Gastrocnemius medialis (tissue), 4 donors: ENCODE results near the gene HELB. TPM values are rescaled to one million over a fixed set of nuclear protein-coding genes. Genes with fewer than 3 reads are reported as not detected.

ENCODE experiments used
- ATAC-seq, 2 donors: fragments of 150-250 bp; one replicate each; pipeline ENCODE4 v1.9.1; 2016
- DNase-seq, 2 donors: peaks; one replicate each; pipeline ENCODE4 v3.0.0-alpha.2; 2019
- H3K27ac ChIP-seq, 4 donors: fragments of 200-600 bp; sonication (generic); 1 replicate in 1 of 4; 2 replicates in 3 of 4; pipeline ENCODE4 v1.5.1; 2016 to 2018; ENCODE audit warnings: mild to moderate bottlenecking in 2 of 4, moderate library complexity in 1 of 4
- H3K27me3 ChIP-seq, 3 donors: fragments of 200-600 bp; sonication (generic) in 2 of 3; 1 replicate in 1 of 3; 2 replicates in 2 of 3; pipeline versions ENCODE4 v1.5.1 to v1.6.0; 2016 to 2019; ENCODE audit warnings: mild to moderate bottlenecking in 1 of 3, moderate library complexity in 1 of 3
- H3K36me3 ChIP-seq, 2 donors: fragments of 200-600 bp; sonication (generic) in 1 of 2; one replicate each; pipeline ENCODE4 v1.5.1; 2017 to 2018
- H3K4me1 ChIP-seq, 2 donors: fragments of 200-600 bp; sonication (generic) in 1 of 2; one replicate each; pipeline ENCODE4 v1.5.1; 2016 to 2017; ENCODE audit warnings: mild to moderate bottlenecking in 2 of 2
- H3K4me3 ChIP-seq, 4 donors: fragments of 200-600 bp; sonication (generic) in 3 of 4; 1 replicate in 1 of 4; 2 replicates in 3 of 4; pipeline ENCODE4 v1.5.1; 2016 to 2019; ENCODE audit warnings: mild to moderate bottlenecking in 2 of 4
- H3K9me3 ChIP-seq, 3 donors: fragments of 200-600 bp; sonication (generic) in 2 of 3; 1 replicate in 1 of 3; 2 replicates in 2 of 3; pipeline ENCODE4 v1.5.1; 2016 to 2019
- POLR2A ChIP-seq, 2 donors: fragments of 450-650 bp; IDR thresholded peaks; one replicate each; pipeline ENCODE4 v1.6.1; 2017; ENCODE audit warnings: antibody characterized with exemption in 2 of 2, mild to moderate bottlenecking in 2 of 2, moderate library complexity in 2 of 2
- in situ Hi-C, 4 donors: fragments of 200-750 bp; cut with MboI; loops; one replicate each; pipeline versions ENCODE4 v1.15.0 to v1.8.0; 2017; ENCODE audit warnings: low sequenced_read_pairs in 4 of 4
- intact Hi-C: fragments of 100-400 bp; cut with DNase I; formaldehyde crosslinking; loops from one replicate; pipeline ENCODE4 v1.15.1; 2023; ENCODE audit warnings: low total_unique reads
- total RNA-seq, 4 donors: library from RNA; depleted of rRNA; stranded (reverse); fragments of >200 nt; gene quantifications; one replicate each; pipeline versions ENCODE4 v1.1.0 to v1.2.3, GENCODE V29; 2016
- TF ChIP-seq, protein P1 (sequence below), 5 experiments: fragments of 450-650 bp in 3 of 5; fragments of 200-600 bp in 2 of 5; sonication (generic) in 2 of 5; IDR thresholded peaks in 4 of 5; conservative IDR thresholded peaks in 1 of 5; 1 replicate in 4 of 5; 2 replicates in 1 of 5; pipeline ENCODE4 v1.5.1; 2016 to 2019; ENCODE audit warnings: antibody characterized with exemption in 5 of 5, mild to moderate bottlenecking in 3 of 5, moderate library complexity in 3 of 5

HELB gene
- total RNA-seq, 4 donors from 2014 or later = 0.49 to 1.2 (median 0.82) TPM

DNA sequence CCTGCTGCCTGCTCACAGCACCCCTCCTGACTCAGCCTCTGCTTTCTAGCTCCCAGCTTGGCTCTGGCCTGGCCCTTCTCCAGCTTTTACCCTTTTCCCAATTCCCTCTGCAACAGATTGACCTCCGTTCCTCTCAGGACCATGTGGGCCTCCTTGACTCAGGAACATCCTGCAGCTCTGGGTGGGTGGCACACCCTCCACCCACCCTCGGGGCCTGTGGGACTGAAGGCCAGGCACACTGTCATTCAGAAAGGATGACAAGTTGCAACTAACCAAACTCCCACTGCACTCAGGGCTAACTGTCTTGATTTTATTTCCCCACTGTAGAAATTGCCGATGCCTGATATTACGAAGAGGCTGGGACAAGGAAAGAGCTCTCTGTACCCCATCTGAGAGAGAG, 59.4 kb downstream of the HELB start:
- DNase-seq = no peak
- no peak for ATAC-seq
- H3K27ac ChIP-seq = no peak overlapping the region
- no peak for TF ChIP-seq POLR2A (IDR thresholded peaks at IDR 0.05)
- TF ChIP-seq, protein P1, sequence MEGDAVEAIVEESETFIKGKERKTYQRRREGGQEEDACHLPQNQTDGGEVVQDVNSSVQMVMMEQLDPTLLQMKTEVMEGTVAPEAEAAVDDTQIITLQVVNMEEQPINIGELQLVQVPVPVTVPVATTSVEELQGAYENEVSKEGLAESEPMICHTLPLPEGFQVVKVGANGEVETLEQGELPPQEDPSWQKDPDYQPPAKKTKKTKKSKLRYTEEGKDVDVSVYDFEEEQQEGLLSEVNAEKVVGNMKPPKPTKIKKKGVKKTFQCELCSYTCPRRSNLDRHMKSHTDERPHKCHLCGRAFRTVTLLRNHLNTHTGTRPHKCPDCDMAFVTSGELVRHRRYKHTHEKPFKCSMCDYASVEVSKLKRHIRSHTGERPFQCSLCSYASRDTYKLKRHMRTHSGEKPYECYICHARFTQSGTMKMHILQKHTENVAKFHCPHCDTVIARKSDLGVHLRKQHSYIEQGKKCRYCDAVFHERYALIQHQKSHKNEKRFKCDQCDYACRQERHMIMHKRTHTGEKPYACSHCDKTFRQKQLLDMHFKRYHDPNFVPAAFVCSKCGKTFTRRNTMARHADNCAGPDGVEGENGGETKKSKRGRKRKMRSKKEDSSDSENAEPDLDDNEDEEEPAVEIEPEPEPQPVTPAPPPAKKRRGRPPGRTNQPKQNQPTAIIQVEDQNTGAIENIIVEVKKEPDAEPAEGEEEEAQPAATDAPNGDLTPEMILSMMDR (IDR thresholded peaks at IDR 0.05 in 4 of 5, conservative IDR thresholded peaks at IDR 0.05 in 1 of 5) = no peak
- H3K27me3 ChIP-seq = no peaks in the 10 kb centered on the region
- in situ Hi-C loops (no loop called here), intact Hi-C loops (no loop called here)
- H3K4me3 ChIP-seq = no peak overlapping the region
- no peaks in the 10 kb centered on the region for H3K4me1 ChIP-seq
- no peaks in the 10 kb centered on the region for H3K9me3 ChIP-seq
- no peaks in the 10 kb centered on the region for H3K36me3 ChIP-seq

DNA sequence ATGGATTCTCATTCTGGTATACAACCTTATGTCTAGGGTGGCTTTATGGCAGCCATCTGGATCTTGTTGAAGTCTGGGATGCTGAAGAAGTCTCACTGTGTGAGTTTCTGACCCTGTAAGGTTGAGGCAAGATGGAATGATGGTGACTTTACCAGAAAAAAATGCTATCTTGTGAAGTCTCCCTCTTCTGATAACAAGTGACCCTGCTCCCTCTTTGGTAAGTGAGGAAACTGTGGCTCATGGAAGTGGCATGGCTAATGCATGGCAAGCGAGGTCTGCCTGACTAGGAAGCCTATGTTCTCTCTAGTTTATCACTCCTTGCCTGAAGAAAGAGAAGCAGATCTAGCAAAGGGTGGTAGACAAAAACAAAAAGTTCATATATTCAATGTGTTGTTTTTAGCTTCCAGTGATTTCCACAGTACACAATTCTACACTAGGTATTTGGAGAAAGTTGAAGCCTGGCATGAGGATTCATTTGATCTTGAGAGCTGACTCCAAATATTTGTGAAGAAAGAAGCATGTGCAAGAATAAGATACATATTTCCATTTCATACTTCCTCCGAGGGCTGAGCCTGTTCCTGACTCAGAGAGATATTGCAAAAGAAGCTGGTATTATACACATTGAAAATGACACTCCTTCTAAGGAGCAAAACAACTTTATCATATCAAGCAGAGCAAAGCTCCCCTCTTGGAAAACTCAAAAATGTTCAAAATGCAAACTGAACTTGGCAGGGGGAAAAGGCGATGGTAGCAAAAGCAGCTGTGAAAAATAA, 63.6 kb downstream of the HELB start:
- no peak overlapping the region for H3K4me3 ChIP-seq
- H3K4me1 ChIP-seq = no peaks in the 10 kb centered on the region
- no peaks in the 10 kb centered on the region for H3K36me3 ChIP-seq
- no peaks in the 10 kb centered on the region for H3K9me3 ChIP-seq
- in situ Hi-C loops = no loop called here
- TF ChIP-seq POLR2A (IDR thresholded peaks at IDR 0.05) = no peak
- TF ChIP-seq, protein P1 (IDR thresholded peaks at IDR 0.05 in 4 of 5, conservative IDR thresholded peaks at IDR 0.05 in 1 of 5) = no peak
- H3K27me3 ChIP-seq = no peaks in the 10 kb centered on the region
- H3K27ac ChIP-seq = no peak overlapping the region
- intact Hi-C loops = no loop called here
- ATAC-seq (no peak), DNase-seq (no peak)

DNA sequence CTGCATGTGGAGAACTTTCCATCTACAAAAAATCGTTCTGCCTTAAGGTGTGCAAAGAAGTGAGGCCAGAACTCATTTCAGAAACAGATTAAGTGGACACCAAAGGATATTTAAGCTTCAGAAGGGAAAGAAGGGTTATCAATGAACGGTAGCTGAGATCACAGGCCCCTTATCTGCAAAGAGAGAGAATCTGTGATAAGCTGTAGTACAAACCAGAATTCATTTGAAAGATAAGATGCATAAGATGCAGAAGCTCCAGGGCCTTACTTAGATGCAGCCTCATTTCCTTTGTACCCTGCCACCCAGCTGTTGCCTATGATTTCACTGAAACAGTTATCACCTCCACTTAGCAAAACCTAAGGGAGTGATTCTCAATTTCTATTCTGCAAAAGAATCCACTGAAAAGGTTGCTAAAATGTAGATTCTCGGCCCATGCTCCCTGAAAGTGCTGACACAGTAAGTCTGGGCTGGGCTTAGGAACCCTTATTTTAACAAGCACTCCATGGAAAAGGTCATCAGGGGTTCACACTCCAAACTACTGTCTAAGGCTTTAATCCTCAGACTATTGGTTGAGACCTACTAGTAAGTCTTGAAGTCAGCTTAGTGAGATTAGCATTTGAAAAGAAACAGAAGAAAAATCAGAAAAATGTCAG, 64.8 kb downstream of the HELB start:
- Histone ChIP-seq H3K27ac (no peak overlapping the region), H3K9me3 (no peaks in the 10 kb centered on the region), H3K27me3 (no peaks in the 10 kb centered on the region), H3K4me3 (no peak overlapping the region), H3K4me1 (no peaks in the 10 kb centered on the region), H3K36me3 (no peaks in the 10 kb centered on the region)
- TF ChIP-seq POLR2A (IDR thresholded peaks at IDR 0.05) = no peak
- TF ChIP-seq, protein P1 (IDR thresholded peaks at IDR 0.05 in 4 of 5, conservative IDR thresholded peaks at IDR 0.05 in 1 of 5) = no peak
- intact Hi-C loops (no loop called here), in situ Hi-C loops (no loop called here)
- no peak for ATAC-seq
- no peak for DNase-seq

DNA sequence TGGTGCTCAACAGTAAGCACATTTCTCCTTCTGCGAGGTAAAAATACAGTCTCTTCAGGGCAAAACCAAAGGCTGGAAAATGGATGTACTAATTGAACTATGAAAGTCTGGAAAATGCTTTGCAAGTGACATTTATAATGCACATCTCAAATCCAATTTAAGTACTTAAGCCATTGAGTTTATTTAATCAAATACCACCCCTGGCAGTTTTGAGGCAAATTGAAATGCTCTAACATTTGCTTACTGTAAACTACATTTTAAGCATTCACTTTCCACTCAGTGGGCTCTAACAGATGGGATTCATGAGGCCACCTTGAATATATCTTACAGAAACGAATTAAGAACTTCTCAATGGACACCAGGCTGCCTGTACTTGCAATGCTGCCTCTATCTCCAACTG, 69.7 kb downstream of the HELB start:
- H3K4me1 ChIP-seq = no peaks in the 10 kb centered on the region
- TF ChIP-seq POLR2A (IDR thresholded peaks at IDR 0.05) = no peak
- TF ChIP-seq, protein P1 (IDR thresholded peaks at IDR 0.05 in 4 of 5, conservative IDR thresholded peaks at IDR 0.05 in 1 of 5) = no peak
- intact Hi-C loops = no loop called here

More for the DNA sequence above, 69.7 kb downstream of the HELB start:
- Histone ChIP-seq H3K9me3 (no peaks in the 10 kb centered on the region), H3K4me3 (no peak overlapping the region), H3K27me3 (no peaks in the 10 kb centered on the region), H3K36me3 (no peaks in the 10 kb centered on the region), H3K27ac (no peak overlapping the region)
- in situ Hi-C loops = no loop called here
- DNase-seq = no peak
- no peak for ATAC-seq
